Transverse colon (tissue), 4 donors: Measurements from ENCODE around the gene ZMIZ2. TPM values are rescaled to one million over a fixed set of nuclear protein-coding genes. Genes with fewer than 3 reads are reported as not detected.
"Not testable (repeated sequence)": the region's sequence is repeated elsewhere in the genome, so short reads cannot be mapped to it uniquely, and the experiment has no call there.

Source experiments
- DNase-seq: peaks from one replicate; pipeline ENCODE4 v3.0.0-alpha.2; 2019
- H3K27ac ChIP-seq, 4 donors: fragments of 200-600 bp; sonication (generic); 2 replicates each; pipeline ENCODE4 v1.5.1; 2016 to 2018; ENCODE audit warnings: inconsistent platforms in 4 of 4
- H3K27me3 ChIP-seq: fragments of 200-600 bp; sonication (generic); 2 replicates; pipeline ENCODE4 v1.5.1; 2017; ENCODE audit warnings: inconsistent platforms
- H3K36me3 ChIP-seq, 4 donors: fragments of 200-600 bp; sonication (generic); 2 replicates each; pipeline ENCODE4 v1.5.1; 2017 to 2019; ENCODE audit warnings: inconsistent platforms in 4 of 4
- H3K4me1 ChIP-seq, 4 donors: fragments of 200-600 bp; sonication (generic); 2 replicates each; pipeline ENCODE4 v1.5.1; 2017 to 2020; ENCODE audit warnings: inconsistent platforms in 4 of 4
- H3K4me3 ChIP-seq, 4 donors: fragments of 200-600 bp; sonication (generic); 1 replicate in 1 of 4; 2 replicates in 3 of 4; pipeline versions ENCODE4 v1.5.1 to v1.6.1; 2017 to 2019; ENCODE audit warnings: inconsistent platforms in 4 of 4
- H3K9me3 ChIP-seq, 2 donors: fragments of 200-600 bp; sonication (generic); 2 replicates each; pipeline ENCODE4 v1.5.1; 2017 to 2019; ENCODE audit warnings: inconsistent platforms in 2 of 2
- CTCF ChIP-seq, 5 experiments: fragments of 200-600 bp in 3 of 5; fragments of 450-650 bp in 2 of 5; sonication (generic) in 3 of 5; IDR thresholded peaks; 1 replicate in 2 of 5; 2 replicates in 3 of 5; pipeline ENCODE4 v1.5.1; 2016 to 2017; ENCODE audit warnings: antibody characterized with exemption in 5 of 5, inconsistent platforms in 3 of 5, mild to moderate bottlenecking in 2 of 5, moderate library complexity in 1 of 5
- EP300 ChIP-seq: sonication (generic); formaldehyde crosslinking; IDR thresholded peaks from one replicate; pipeline ENCODE4 v1.6.1; 2017; ENCODE audit warnings: antibody characterized with exemption, low read depth
- POLR2A ChIP-seq: fragments of 450-650 bp; IDR thresholded peaks from one replicate; pipeline ENCODE4 v1.6.1; 2016; ENCODE audit warnings: antibody characterized with exemption, mild to moderate bottlenecking, moderate library complexity
- POLR2AphosphoS5 ChIP-seq, 3 donors: sonication (generic); formaldehyde crosslinking; IDR thresholded peaks; one replicate each; pipeline ENCODE4 v1.6.1; 2016; ENCODE audit warnings: antibody characterized with exemption in 3 of 3
- WGBS, 2 donors: methylation state at CpG; one replicate each; pipeline ENCODE4 v1.1.5; 2018; ENCODE audit warnings: low coverage in 1 of 2; 5-methylcytosine and 5-hydroxymethylcytosine counted together
- in situ Hi-C, 4 donors: fragments of 200-750 bp; cut with MboI; loops; one replicate each; pipeline versions ENCODE4 v1.15.0 to v1.15.1; 2017; ENCODE audit warnings: low sequenced_read_pairs in 3 of 4, low pct_ligation_motif_present in 1 of 4, low pct_unique_long_range_greater_than_20kb in 1 of 4
- intact Hi-C: fragments of 100-400 bp; cut with DNase I; formaldehyde crosslinking; loops from one replicate; pipeline ENCODE4 v1.15.1; 2023; ENCODE audit warnings: low total_unique reads
- total RNA-seq, 4 donors: library from RNA; depleted of rRNA; stranded (reverse); fragments of >200 nt; gene quantifications; one replicate each; pipeline ENCODE4 v1.1.0, GENCODE V29; 2016

The ZMIZ2 gene
- total RNA-seq, 4 donors from 2014 or later = 40.6 to 92.7 (median 69.3) TPM

- DNase-seq = no peak
- Histone ChIP-seq H3K27me3 (no peaks in the 10 kb centered on the region), H3K9me3 (no peaks in the 10 kb centered on the region), H3K27ac (no peak overlapping the region), H3K36me3 (no peaks in the 10 kb centered on the region), H3K4me3 (no peak overlapping the region), H3K4me1 (peaks cover 21 to 29% (median 28%) of the 10 kb centered on the region in 4 donors)
- in situ Hi-C loops = loop anchor here in 2 of 4 donors (25.0 kb wide), 1 partner anchor 186 kb away; the partner anchor contains the start of gene TMED4 (in 2 of the 2)
- intact Hi-C loops = no loop called here
- 60% methylated on average over 10 of the region's 10 CpGs; no CpG with 5 or more reads in 1 of the 2 donors for WGBS, 2 donors
- no peak for TF ChIP-seq POLR2AphosphoS5 (IDR thresholded peaks at IDR 0.05)
- TF ChIP-seq CTCF (IDR thresholded peaks at IDR 0.05) = peak in 1 of 5 experiments; percentile 20
- TF ChIP-seq POLR2A = no peak
Measured at GRCh38 chr7:44772867-44773266, 24.2 kb downstream of the ZMIZ2 start.

GRCh38 chr7:44774486-44774885 is 25.8 kb downstream of the ZMIZ2 start:
- WGBS, 2 donors = 76% methylated on average over 3 of the region's 3 CpGs; no CpG with 5 or more reads in 1 of the 2 donors
- intact Hi-C loops (loop anchor here (1.0 kb wide), 1 partner anchor 20 kb away; no protein-coding TSS in a partner anchor), in situ Hi-C loops (loop anchor here in 2 of 4 donors (25.0 kb wide), 1 partner anchor 187 kb away; the partner anchor contains the start of gene TMED4 (in 2 of the 2))
- H3K4me1 ChIP-seq = peaks cover 6 to 13% (median 11%) of the 10 kb centered on the region in 4 donors
- not testable (repeated sequence) for H3K36me3 ChIP-seq, H3K9me3 ChIP-seq, H3K4me3 ChIP-seq, H3K27me3 ChIP-seq, H3K27ac ChIP-seq, DNase-seq

GRCh38 chr7:44775383-44776107 is 26.9 kb downstream of the ZMIZ2 start:
- no peak overlapping the region for H3K4me3 ChIP-seq
- TF ChIP-seq EP300 = no peak
- TF ChIP-seq POLR2A = no peak
- no peak for TF ChIP-seq POLR2AphosphoS5 (IDR thresholded peaks at IDR 0.05)
- TF ChIP-seq CTCF (IDR thresholded peaks at IDR 0.05) = no peak
- H3K27me3 ChIP-seq = no peaks in the 10 kb centered on the region
- in situ Hi-C loops (no loop called here), intact Hi-C loops (no loop called here)
- no peaks in the 10 kb centered on the region for H3K9me3 ChIP-seq
- H3K36me3 ChIP-seq = no peaks in the 10 kb centered on the region
- WGBS, 2 donors = 64 to 87% methylated on average over 2 to 6 of the region's 6 CpGs
- peaks cover 0 to 2% (median 2%) of the 10 kb centered on the region in 4 donors for H3K4me1 ChIP-seq
- no peak overlapping the region for H3K27ac ChIP-seq
- no peak for DNase-seq

- Histone ChIP-seq H3K4me1 (no peaks in the 10 kb centered on the region), H3K36me3 (no peaks in the 10 kb centered on the region), H3K27ac (no peak overlapping the region), H3K9me3 (no peaks in the 10 kb centered on the region), H3K4me3 (no peak overlapping the region), H3K27me3 (no peaks in the 10 kb centered on the region)
- in situ Hi-C loops (no loop called here), intact Hi-C loops (no loop called here)
- TF ChIP-seq POLR2A (no peak), POLR2AphosphoS5 (IDR thresholded peaks at IDR 0.05) (no peak), EP300 (no peak), CTCF (IDR thresholded peaks at IDR 0.05) (no peak)
- WGBS, 2 donors = 75% methylated on average over 3 of the region's 3 CpGs; no CpG with 5 or more reads in 1 of the 2 donors
- DNase-seq = no peak
Measured at GRCh38 chr7:44776211-44776610, 27.6 kb downstream of the ZMIZ2 start.
